Karpas-422 (cell line): ENCODE measurements around the gene GABRR3. TPM values are rescaled to one million over a fixed set of nuclear protein-coding genes. Genes with fewer than 3 reads are reported as not detected.

Experiments
- DNase-seq: peaks from one replicate; pipeline ENCODE4 v3.0.0-alpha.2; 2015
- H2AFZ ChIP-seq: fragments of 200-600 bp; sonication (generic); 2 replicates; pipeline ENCODE4 v1.6.1; 2014; ENCODE audit warnings: antibody characterized with exemption, low read length, mixed read lengths
- H3K27ac ChIP-seq: fragments of 200-600 bp; sonication (generic); 2 replicates; pipeline ENCODE4 v1.5.1; 2014; ENCODE audit warnings: mild to moderate bottlenecking, low read length, moderate library complexity
- H3K27me3 ChIP-seq: fragments of 200-600 bp; sonication (generic); 2 replicates; pipeline ENCODE4 v1.6.1; 2014; ENCODE audit warnings: low read length, mixed read lengths
- H3K36me3 ChIP-seq: fragments of 200-600 bp; sonication (generic); 2 replicates; pipeline ENCODE4 v1.6.1; 2014; ENCODE audit warnings: low read length, mixed read lengths; ENCODE audit not compliant: insufficient read depth
- H3K4me1 ChIP-seq: fragments of 200-600 bp; sonication (generic); 2 replicates; pipeline ENCODE4 v1.6.1; 2014; ENCODE audit warnings: mild to moderate bottlenecking, low read length, mixed read lengths
- H3K4me2 ChIP-seq: fragments of 200-600 bp; sonication (generic); 2 replicates; pipeline ENCODE4 v1.6.1; 2014; ENCODE audit warnings: low read length, low read depth, mild to moderate bottlenecking; ENCODE audit not compliant: poor library complexity, severe bottlenecking
- H3K4me3 ChIP-seq: fragments of 200-600 bp; sonication (generic); 2 replicates; pipeline ENCODE4 v1.5.1; 2014; ENCODE audit warnings: mild to moderate bottlenecking, antibody characterized with exemption, low read length, mixed read lengths
- H3K79me2 ChIP-seq: fragments of 200-600 bp; sonication (generic); 2 replicates; pipeline ENCODE4 v1.6.1; 2014; ENCODE audit warnings: mild to moderate bottlenecking, low read length, mixed read lengths
- H3K9ac ChIP-seq: fragments of 200-600 bp; sonication (generic); 2 replicates; pipeline ENCODE4 v1.6.0; 2014; ENCODE audit warnings: low read length
- H3K9me2 ChIP-seq: fragments of 200-600 bp; sonication (generic), shearing (Covaris generic); replicated peaks from 2 replicates; pipeline ENCODE4 v1.6.0; 2014; ENCODE audit warnings: mild to moderate bottlenecking, low read length, moderate library complexity; ENCODE audit not compliant: insufficient read depth
- H3K9me3 ChIP-seq: fragments of 300-700, 200-600 bp; sonication (generic); 2 replicates; pipeline ENCODE4 v1.6.1; 2014; ENCODE audit warnings: low read length, mixed read lengths
- H4K20me1 ChIP-seq: fragments of 200-600 bp; sonication (generic); 2 replicates; pipeline ENCODE4 v1.6.1; 2014; ENCODE audit warnings: mild to moderate bottlenecking, antibody characterized with exemption, low read length, low read depth; ENCODE audit not compliant: insufficient read depth
- total RNA-seq: library from RNA; depleted of rRNA; stranded (reverse); fragments of >200 nt; shearing (Covaris generic); gene quantifications from 2 replicates; pipeline ENCODE4 v1.2.3, GENCODE V29; 2014; ENCODE audit warnings: low replicate concordance

The GABRR3 gene
- total RNA-seq, 1 experiment from 2014 or later: not detected

DNA sequence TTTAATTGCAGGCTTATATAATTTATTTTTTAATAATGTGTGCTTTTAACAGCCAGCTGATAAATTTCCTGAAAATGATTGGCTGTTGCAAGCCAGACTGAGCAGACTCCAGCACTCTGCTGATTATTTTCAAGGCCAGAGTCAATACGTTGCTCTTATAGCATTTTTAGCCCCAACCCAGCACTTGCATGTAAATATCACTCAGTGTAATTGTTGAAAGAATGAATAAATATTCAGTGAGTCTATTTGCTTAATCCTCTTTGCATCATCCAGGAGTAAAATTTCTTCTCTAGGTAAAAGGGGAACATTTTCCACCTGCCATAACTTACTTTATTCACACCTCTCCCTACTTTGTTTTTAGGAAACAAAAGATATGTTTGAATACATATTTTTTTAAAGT is 2.9 kb downstream of the GABRR3 start:
- H3K9me2 ChIP-seq: no peaks in the 10 kb centered on the region
- no peak overlapping the region for H3K4me3 ChIP-seq
- H3K27me3 ChIP-seq: no peaks in the 10 kb centered on the region
- H3K9me3 ChIP-seq: no peaks in the 10 kb centered on the region
- no peak overlapping the region for H2AFZ ChIP-seq
- no peak overlapping the region for H3K4me2 ChIP-seq
- no peaks in the 10 kb centered on the region for H4K20me1 ChIP-seq
- no peaks in the 10 kb centered on the region for H3K79me2 ChIP-seq
- H3K36me3 ChIP-seq: no peaks in the 10 kb centered on the region
- no peak overlapping the region for H3K9ac ChIP-seq
- no peaks in the 10 kb centered on the region for H3K4me1 ChIP-seq
- DNase-seq: no peak
- H3K27ac ChIP-seq: no peak overlapping the region

DNA sequence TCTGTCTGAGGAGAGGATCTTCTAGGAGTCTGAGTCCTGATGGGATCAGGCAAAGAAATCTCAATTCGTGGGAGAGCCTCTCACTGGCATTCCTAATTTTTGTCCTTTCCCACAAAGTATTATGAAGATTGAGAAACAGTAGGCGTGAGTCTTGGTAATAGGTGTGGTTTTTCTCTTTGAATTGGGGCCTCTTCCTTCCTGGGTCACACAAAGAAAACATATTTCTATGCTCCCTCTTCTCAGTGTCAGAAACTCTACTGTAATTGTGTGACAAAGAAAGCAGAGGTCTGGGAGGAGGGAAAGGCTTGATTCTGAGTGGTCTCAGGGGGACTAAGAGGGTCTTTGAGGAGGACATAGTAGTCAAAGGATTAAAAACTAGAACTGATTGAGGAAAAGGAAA is 6.0 kb downstream of the GABRR3 start:
- no peaks in the 10 kb centered on the region for H3K79me2 ChIP-seq
- H3K4me2 ChIP-seq: no peak overlapping the region

DNA sequence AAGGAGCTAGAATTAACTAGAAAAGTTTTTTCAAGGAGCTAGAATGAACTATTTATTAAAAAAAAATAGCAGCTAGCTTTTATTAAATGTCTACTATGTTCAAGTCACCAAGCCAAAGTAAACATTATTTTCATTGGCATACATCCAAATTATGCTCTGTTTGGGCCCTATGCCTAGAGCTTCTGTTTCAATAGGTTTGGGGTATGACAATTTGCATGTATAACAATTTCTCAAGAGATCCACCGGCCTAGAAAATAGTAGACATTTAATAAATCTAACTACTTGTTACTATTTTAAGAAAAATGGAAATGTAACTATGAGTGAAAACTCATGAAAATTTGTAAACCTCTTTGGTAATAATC is 8.0 kb downstream of the GABRR3 start:
- DNase-seq: no peak
- H3K4me2 ChIP-seq: no peak overlapping the region
- no peak overlapping the region for H3K9ac ChIP-seq
- H3K9me2 ChIP-seq: no peaks in the 10 kb centered on the region
- no peak overlapping the region for H2AFZ ChIP-seq
- H3K27ac ChIP-seq: no peak overlapping the region
- no peaks in the 10 kb centered on the region for H3K27me3 ChIP-seq
- no peaks in the 10 kb centered on the region for H3K4me1 ChIP-seq
- no peaks in the 10 kb centered on the region for H3K79me2 ChIP-seq
- H3K36me3 ChIP-seq: no peaks in the 10 kb centered on the region
- H4K20me1 ChIP-seq: no peaks in the 10 kb centered on the region
- H3K9me3 ChIP-seq: no peaks in the 10 kb centered on the region
- H3K4me3 ChIP-seq: no peak overlapping the region

More for the DNA sequence above, 6.0 kb downstream of the GABRR3 start:
- Histone ChIP-seq H3K36me3 (no peaks in the 10 kb centered on the region), H3K27ac (no peak overlapping the region), H4K20me1 (no peaks in the 10 kb centered on the region), H3K9me3 (no peaks in the 10 kb centered on the region), H2AFZ (no peak overlapping the region), H3K4me1 (no peaks in the 10 kb centered on the region), H3K9me2 (no peaks in the 10 kb centered on the region), H3K27me3 (no peaks in the 10 kb centered on the region), H3K4me3 (no peak overlapping the region), H3K9ac (no peak overlapping the region)
- no peak for DNase-seq

DNA sequence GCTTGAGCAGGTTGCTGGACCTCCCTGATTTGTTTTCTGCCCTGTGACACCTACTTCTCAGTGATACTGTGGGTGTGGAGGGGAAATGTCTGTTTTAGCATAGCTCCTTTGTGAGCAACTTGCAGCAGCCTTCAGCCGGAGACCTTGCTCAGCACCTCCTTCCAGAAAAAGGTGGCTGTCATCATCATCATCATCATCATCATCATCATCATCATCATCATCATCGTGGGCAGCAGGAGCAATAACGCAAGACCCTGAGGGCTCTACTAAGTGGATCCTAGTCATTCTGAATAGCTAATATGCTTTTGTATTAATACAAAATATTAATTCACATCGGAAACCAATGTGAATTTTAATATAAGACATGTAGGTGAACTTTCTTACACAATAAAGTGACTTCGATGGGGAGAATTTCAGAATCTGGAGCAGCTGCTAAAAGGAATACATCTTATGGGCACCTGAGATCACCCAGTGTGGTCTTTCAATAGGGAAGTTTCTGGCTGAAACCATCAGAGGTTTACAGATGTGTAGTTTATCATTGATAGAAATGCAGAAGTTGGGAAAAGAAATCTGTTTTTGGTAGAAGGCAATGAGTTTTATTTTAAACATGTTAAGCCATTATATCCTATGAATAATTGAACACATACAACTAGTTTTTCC is 8.6 kb downstream of the GABRR3 start:
- Histone ChIP-seq H2AFZ (no peak overlapping the region), H3K9ac (no peak overlapping the region), H3K4me2 (no peak overlapping the region), H3K4me3 (no peak overlapping the region), H3K27ac (no peak overlapping the region), H3K9me2 (no peaks in the 10 kb centered on the region), H3K27me3 (no peaks in the 10 kb centered on the region), H3K36me3 (no peaks in the 10 kb centered on the region), H4K20me1 (no peaks in the 10 kb centered on the region), H3K79me2 (no peaks in the 10 kb centered on the region), H3K4me1 (no peaks in the 10 kb centered on the region), H3K9me3 (no peaks in the 10 kb centered on the region)
- no peak for DNase-seq

DNA sequence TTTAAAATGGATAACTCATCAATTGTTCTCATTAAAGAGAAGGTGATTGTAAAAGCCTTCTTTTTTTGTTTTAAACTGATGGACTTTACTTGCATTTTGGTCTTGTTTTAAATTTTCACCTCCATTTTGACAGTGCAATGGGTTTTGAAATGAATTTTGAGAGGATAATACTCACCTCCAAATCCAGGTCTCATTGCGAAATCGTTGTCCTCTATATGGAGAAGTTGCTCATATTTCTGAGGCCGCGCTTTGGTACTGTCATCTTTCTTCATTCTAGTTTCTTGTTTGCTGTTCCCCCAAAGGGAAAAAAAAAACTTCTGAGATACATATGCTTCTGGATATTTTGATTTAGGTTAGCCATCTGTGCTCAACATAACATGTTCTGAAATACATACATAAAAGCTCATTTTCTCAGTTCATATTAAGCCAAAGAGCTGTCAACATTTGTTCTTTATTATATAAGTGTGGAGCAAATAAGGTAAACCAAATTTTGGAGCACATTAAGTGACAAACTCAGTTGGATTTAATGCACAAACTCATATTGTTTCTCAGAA is 9.6 kb downstream of the GABRR3 start:
- Histone ChIP-seq H3K9me3 (no peaks in the 10 kb centered on the region), H3K27ac (no peak overlapping the region), H3K4me2 (no peak overlapping the region), H3K9ac (no peak overlapping the region), H3K27me3 (no peaks in the 10 kb centered on the region), H3K79me2 (no peaks in the 10 kb centered on the region), H3K36me3 (no peaks in the 10 kb centered on the region), H3K4me3 (no peak overlapping the region), H3K9me2 (no peaks in the 10 kb centered on the region), H4K20me1 (no peaks in the 10 kb centered on the region), H2AFZ (no peak overlapping the region), H3K4me1 (no peaks in the 10 kb centered on the region)
- DNase-seq: no peak

DNA sequence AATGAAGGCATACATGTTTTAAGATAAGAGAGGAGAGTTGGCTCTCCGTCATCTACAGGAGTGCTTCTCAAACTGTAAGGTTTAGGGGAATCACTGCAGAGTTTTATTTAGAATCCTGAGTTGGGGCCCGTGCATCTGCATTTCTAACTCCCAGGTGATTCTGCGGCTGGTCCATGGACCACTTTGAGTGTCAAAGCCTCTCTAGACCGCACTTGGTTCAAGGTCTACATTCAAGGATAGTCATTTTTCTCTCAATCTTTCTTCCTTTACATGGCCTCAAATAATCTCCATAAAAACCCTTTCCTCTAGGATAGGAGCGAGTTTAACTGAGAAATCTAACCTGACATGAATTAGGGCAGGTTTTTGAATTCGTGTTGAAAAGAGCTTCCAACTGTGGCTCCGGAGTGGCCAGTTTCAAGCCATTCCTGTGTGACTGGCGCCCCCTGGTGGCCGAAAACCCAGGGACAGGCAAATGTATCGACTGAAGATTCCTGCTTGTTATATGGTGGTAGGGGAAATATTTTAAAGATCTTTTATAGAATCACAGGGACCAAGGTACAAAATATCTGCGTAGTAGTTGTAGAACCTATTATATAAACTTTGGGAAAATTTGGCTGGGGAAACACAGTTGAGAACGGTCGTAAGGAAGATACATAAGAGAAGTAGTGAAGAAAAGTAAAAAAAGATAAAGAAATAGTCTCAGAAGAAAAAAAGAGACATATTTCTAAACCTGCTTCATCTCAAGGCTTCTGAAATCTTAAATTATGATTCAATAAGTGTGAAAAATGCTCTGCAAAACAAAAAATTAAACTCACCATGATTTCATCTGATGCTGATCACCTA is 11.9 kb downstream of the GABRR3 start:
- no peak overlapping the region for H3K4me3 ChIP-seq
- H4K20me1 ChIP-seq: no peaks in the 10 kb centered on the region
- H3K27ac ChIP-seq: no peak overlapping the region
- DNase-seq: peak; percentile 91
- H3K4me1 ChIP-seq: no peaks in the 10 kb centered on the region
- H3K4me2 ChIP-seq: no peak overlapping the region
- H3K79me2 ChIP-seq: no peaks in the 10 kb centered on the region
- no peak overlapping the region for H3K9ac ChIP-seq
- H2AFZ ChIP-seq: no peak overlapping the region
- no peaks in the 10 kb centered on the region for H3K9me2 ChIP-seq
- no peaks in the 10 kb centered on the region for H3K36me3 ChIP-seq
- no peaks in the 10 kb centered on the region for H3K9me3 ChIP-seq
- no peaks in the 10 kb centered on the region for H3K27me3 ChIP-seq

DNA sequence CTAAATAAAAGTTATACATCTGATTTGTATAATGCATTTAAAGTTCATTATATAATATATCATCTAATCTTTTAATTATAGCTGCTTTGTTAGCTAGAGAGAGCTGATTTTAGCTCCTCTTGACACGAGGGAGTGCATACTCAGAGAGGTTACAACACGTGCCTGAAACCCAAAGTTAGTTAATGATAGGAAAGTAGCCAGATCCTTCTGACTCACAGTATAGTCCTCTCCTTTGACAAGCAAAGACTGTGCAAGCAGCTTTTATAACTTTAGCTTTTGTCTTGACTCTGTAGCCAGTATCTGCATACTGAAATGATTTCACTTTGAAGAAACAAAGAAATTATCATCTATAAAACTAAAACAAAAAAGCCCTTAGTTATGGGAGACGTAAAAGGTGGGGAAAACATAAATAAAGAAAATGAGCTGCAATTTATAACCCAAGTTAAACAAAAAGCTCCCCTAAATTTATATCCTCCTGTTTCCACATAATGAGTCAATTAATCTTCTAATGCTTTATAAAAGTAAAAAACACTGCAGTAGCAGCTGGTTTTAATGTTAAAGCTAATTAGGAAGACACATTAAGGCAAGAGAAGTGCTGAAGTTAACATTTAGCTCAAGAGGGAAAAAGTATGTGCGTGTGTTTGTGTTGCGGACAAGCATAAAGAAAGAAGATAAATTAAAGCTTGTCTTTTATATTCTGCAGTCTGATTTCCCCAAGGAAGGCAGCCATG is 13.1 kb downstream of the GABRR3 start:
- H3K9ac ChIP-seq: no peak overlapping the region
- no peaks in the 10 kb centered on the region for H4K20me1 ChIP-seq
- DNase-seq: no peak
- no peak overlapping the region for H3K4me2 ChIP-seq
- H3K4me3 ChIP-seq: no peak overlapping the region
- H3K9me2 ChIP-seq: no peaks in the 10 kb centered on the region
- no peaks in the 10 kb centered on the region for H3K9me3 ChIP-seq
- H3K27ac ChIP-seq: no peak overlapping the region
- no peaks in the 10 kb centered on the region for H3K36me3 ChIP-seq
- no peaks in the 10 kb centered on the region for H3K4me1 ChIP-seq
- no peaks in the 10 kb centered on the region for H3K79me2 ChIP-seq
- no peak overlapping the region for H2AFZ ChIP-seq
- no peaks in the 10 kb centered on the region for H3K27me3 ChIP-seq

DNA sequence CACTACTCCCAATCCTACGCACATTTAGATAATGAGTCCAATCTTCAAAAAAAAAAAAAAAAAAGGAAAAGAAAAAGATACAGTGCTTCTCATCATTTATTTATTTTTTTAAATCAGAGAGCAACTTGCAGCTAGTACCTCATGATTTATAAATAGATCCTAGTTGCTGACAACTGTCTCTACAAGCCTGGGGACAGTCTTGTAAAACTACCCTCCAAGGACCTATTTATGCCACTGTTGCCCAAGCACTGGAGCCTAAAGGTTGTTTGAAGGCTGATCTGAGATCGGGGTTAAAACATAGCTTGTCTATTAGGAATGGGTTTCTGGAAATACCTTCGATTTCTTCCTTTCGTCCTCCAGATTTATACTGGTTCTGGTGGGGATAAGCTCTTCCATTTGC is 14.7 kb downstream of the GABRR3 start:
- Histone ChIP-seq H3K9ac (no peak overlapping the region), H3K4me2 (no peak overlapping the region), H3K27me3 (no peaks in the 10 kb centered on the region), H4K20me1 (no peaks in the 10 kb centered on the region), H3K27ac (no peak overlapping the region), H3K79me2 (no peaks in the 10 kb centered on the region), H3K9me2 (no peaks in the 10 kb centered on the region), H3K4me1 (no peaks in the 10 kb centered on the region), H3K4me3 (no peak overlapping the region), H3K36me3 (no peaks in the 10 kb centered on the region), H3K9me3 (no peaks in the 10 kb centered on the region), H2AFZ (no peak overlapping the region)
- no peak for DNase-seq
